Measurements from ENCODE around the gene RAB5B. TPM values are rescaled to one million over a fixed set of nuclear protein-coding genes. Genes with fewer than 3 reads are reported as not detected.
"Not testable (repeated sequence)": the region's sequence is repeated elsewhere in the genome, so short reads cannot be mapped to it uniquely, and the experiment has no call there.

The RAB5B gene
- total RNA-seq, 1 donor from 2014 or later = 88.2 TPM

- DNase-seq (ENCODE audit: low spot score) = no peak
Measured at GRCh38 chr12:55982319-55982936, 8.6 kb downstream of the RAB5B start.

GRCh38 chr12:55983232-55983842 is 9.5 kb downstream of the RAB5B start:
- DNase-seq (ENCODE audit: low spot score) = no peak

GRCh38 chr12:55984861-55985260 is 11.0 kb downstream of the RAB5B start:
- DNase-seq (ENCODE audit: low spot score) = no peak

GRCh38 chr12:55985341-55985740 is 11.5 kb downstream of the RAB5B start:
- no peak for DNase-seq (ENCODE audit: low spot score)

GRCh38 chr12:55985976-55986375 is 12.1 kb downstream of the RAB5B start:
- not testable (repeated sequence) for DNase-seq (ENCODE audit: low spot score)

GRCh38 chr12:55991110-55991509 is 17.2 kb downstream of the RAB5B start:
- DNase-seq (ENCODE audit: low spot score) = no peak

GRCh38 chr12:55993230-55993853 is 19.5 kb downstream of the RAB5B start:
- no peak for DNase-seq (ENCODE audit: low spot score)

- no peak for DNase-seq (ENCODE audit: low spot score)
Measured at GRCh38 chr12:55995366-55995765, 21.5 kb downstream of the RAB5B start.

GRCh38 chr12:55996201-55996714 is 22.4 kb downstream of the RAB5B start:
- no peak for DNase-seq (ENCODE audit: low spot score)

- peak; percentile 97 for DNase-seq (ENCODE audit: low spot score)
Measured at GRCh38 chr12:55996715-55997534, 23.0 kb downstream of the RAB5B start, which contains the start of gene SUOX. TSS of gene SUOX (plus strand) at chr12:55997276. CDS start at chr12:56002222, 4,946 bp downstream.

GRCh38 chr12:55997535-55997859 is 23.6 kb downstream of the RAB5B start:
- DNase-seq (ENCODE audit: low spot score) = no peak

- DNase-seq (ENCODE audit: low spot score) = not testable (repeated sequence)
Measured at GRCh38 chr12:55999522-55999921, 25.6 kb downstream of the RAB5B start.

- not testable (repeated sequence) for DNase-seq (ENCODE audit: low spot score)
Measured at GRCh38 chr12:55999999-56000540, 26.2 kb downstream of the RAB5B start.

GRCh38 chr12:56001487-56002100 is 27.7 kb downstream of the RAB5B start:
- no peak for DNase-seq (ENCODE audit: low spot score)

GRCh38 chr12:56003376-56003775 is 29.5 kb downstream of the RAB5B start:
- DNase-seq (ENCODE audit: low spot score) = not testable (repeated sequence)

GRCh38 chr12:56004211-56004610 is 30.3 kb downstream of the RAB5B start:
- no peak for DNase-seq (ENCODE audit: low spot score)

GRCh38 chr12:56007564-56008559 is 34.0 kb downstream of the RAB5B start:
- no peak for DNase-seq (ENCODE audit: low spot score)

- no peak for DNase-seq (ENCODE audit: low spot score)
Measured at GRCh38 chr12:56010111-56010570, 36.3 kb downstream of the RAB5B start.

- no peak for DNase-seq (ENCODE audit: low spot score)
Measured at GRCh38 chr12:56011509-56012090, 37.7 kb downstream of the RAB5B start.

Data from mesenteric fat pad (tissue), 1 donor.